SU-DHL-6 (cell line): ENCODE data around the gene CFL2.

ENCODE experiments used
- H2AFZ ChIP-seq: fragments of 200-600 bp; sonication (generic); 2 replicates; pipeline ENCODE4 v1.6.1; 2014; ENCODE audit warnings: low read depth, mild to moderate bottlenecking, moderate library complexity, mixed read lengths, antibody characterized with exemption, low read length; ENCODE audit not compliant: severe bottlenecking
- H3F3A ChIP-seq: fragments of 200-600 bp; shearing (Covaris generic); 2 replicates; pipeline ENCODE4 v1.6.0; 2016; ENCODE audit warnings: antibody characterized with exemption, mild to moderate bottlenecking; ENCODE audit not compliant: insufficient read depth
- H3K27ac ChIP-seq: fragments of 200-600 bp; sonication (generic); 2 replicates; pipeline ENCODE4 v1.5.1; 2016; ENCODE audit warnings: low read depth, mild to moderate bottlenecking, low read length, moderate library complexity, mixed read lengths
- H3K27me3 ChIP-seq: fragments of 200-600 bp; sonication (generic), shearing (Covaris generic); 2 replicates; pipeline ENCODE4 v1.6.0; 2014; ENCODE audit warnings: mild to moderate bottlenecking, low read length
- H3K36me3 ChIP-seq: fragments of 200-600 bp; sonication (generic); 2 replicates; pipeline ENCODE4 v1.6.1; 2014; ENCODE audit warnings: mild to moderate bottlenecking, low read length, mixed read lengths
- H3K4me2 ChIP-seq: fragments of 300-600, 200-600 bp; shearing (Covaris generic), sonication (generic); 2 replicates; pipeline ENCODE4 v1.6.0; 2014; ENCODE audit warnings: low read length, low read depth, mild to moderate bottlenecking; ENCODE audit not compliant: poor library complexity, severe bottlenecking
- H3K4me3 ChIP-seq: fragments of 200-600 bp; sonication (generic); 2 replicates; pipeline ENCODE4 v1.5.1; 2014; ENCODE audit warnings: antibody characterized with exemption, low read length, mild to moderate bottlenecking, mixed read lengths; ENCODE audit not compliant: insufficient read depth, poor library complexity, severe bottlenecking
- H3K79me2 ChIP-seq: fragments of 200-600 bp; sonication (generic); 2 replicates; pipeline ENCODE4 v1.6.1; 2014; ENCODE audit warnings: mild to moderate bottlenecking, low read length, moderate library complexity; ENCODE audit not compliant: insufficient read depth
- H3K9ac ChIP-seq: fragments of 200-600 bp; sonication (generic); 2 replicates; pipeline ENCODE4 v1.7.0; 2014; ENCODE audit warnings: mild to moderate bottlenecking, low read length
- H3K9me2 ChIP-seq: fragments of 200-600 bp; sonication (generic); replicated peaks from 2 replicates; pipeline ENCODE4 v1.6.1; 2014; ENCODE audit warnings: low read length; ENCODE audit not compliant: insufficient read depth
- H3K9me3 ChIP-seq: fragments of 200-600 bp; sonication (generic); 2 replicates; pipeline ENCODE4 v1.6.1; 2014; ENCODE audit warnings: low read length, mixed read lengths; ENCODE audit not compliant: insufficient read depth
- H4K20me1 ChIP-seq: fragments of 200-600 bp; sonication (generic); 2 replicates; pipeline ENCODE4 v1.6.1; 2014; ENCODE audit warnings: low read depth, mild to moderate bottlenecking, antibody characterized with exemption, low read length, moderate library complexity, mixed read lengths
- CTCF ChIP-seq: fragments of 200-600 bp; sonication (generic); IDR thresholded peaks from one replicate; pipeline ENCODE4 v1.5.1; 2017; ENCODE audit warnings: antibody characterized with exemption, mild to moderate bottlenecking, low read length, moderate library complexity; ENCODE audit not compliant: insufficient read depth, poor library complexity, severe bottlenecking
- EZH2phosphoT487 ChIP-seq: fragments of 200-600 bp; sonication (generic), shearing (Covaris generic); conservative IDR thresholded peaks from 2 replicates; pipeline ENCODE4 v1.6.1; 2018; ENCODE audit warnings: mild to moderate bottlenecking, antibody characterized with exemption, low read length, moderate library complexity, mixed read lengths

The CFL2 gene

GRCh38 chr14:34680806-34681479 lies 33.5 kb downstream of the CFL2 start:
- TF ChIP-seq CTCF, result no peak
- Histone ChIP-seq H3K27me3 (no peaks in the 10 kb centered on the region), H3K27ac (no peak overlapping the region), H3K9ac (no peak overlapping the region), H3F3A (no peaks in the 10 kb centered on the region), H3K79me2 (no peaks in the 10 kb centered on the region), H2AFZ (no peak overlapping the region), H3K36me3 (no peaks in the 10 kb centered on the region), H3K9me3 (no peaks in the 10 kb centered on the region), H4K20me1 (no peaks in the 10 kb centered on the region), H3K4me2 (no peak overlapping the region), H3K4me3 (no peak overlapping the region), H3K9me2 (no peaks in the 10 kb centered on the region)

- Histone ChIP-seq H3K9ac (no peak overlapping the region), H3K79me2 (no peaks in the 10 kb centered on the region), H4K20me1 (no peaks in the 10 kb centered on the region), H3F3A (no peaks in the 10 kb centered on the region), H3K4me3 (no peak overlapping the region), H3K27me3 (no peaks in the 10 kb centered on the region), H3K9me2 (no peaks in the 10 kb centered on the region), H3K9me3 (no peaks in the 10 kb centered on the region), H3K36me3 (no peaks in the 10 kb centered on the region), H2AFZ (no peak overlapping the region), H3K27ac (no peak overlapping the region), H3K4me2 (no peak overlapping the region)
- no peak for TF ChIP-seq CTCF
- TF ChIP-seq EZH2phosphoT487, result no peak
Measured at GRCh38 chr14:34678735-34679134, 35.7 kb downstream of the CFL2 start.

- Histone ChIP-seq H3K9ac (no peak overlapping the region), H4K20me1 (no peaks in the 10 kb centered on the region), H3K36me3 (no peaks in the 10 kb centered on the region), H3K9me3 (no peaks in the 10 kb centered on the region), H2AFZ (no peak overlapping the region), H3K4me3 (no peak overlapping the region), H3K27ac (no peak overlapping the region), H3K27me3 (no peaks in the 10 kb centered on the region), H3K4me2 (no peak overlapping the region), H3K9me2 (no peaks in the 10 kb centered on the region), H3K79me2 (no peaks in the 10 kb centered on the region), H3F3A (no peaks in the 10 kb centered on the region)
- TF ChIP-seq CTCF (no peak), EZH2phosphoT487 (no peak)
Measured at GRCh38 chr14:34678306-34678705, 36.1 kb downstream of the CFL2 start.
